Measurements from ENCODE around the gene HOXC10. TPM values are rescaled to one million over a fixed set of nuclear protein-coding genes. Genes with fewer than 3 reads are reported as not detected.

Gene HOXC10
- total and polyA plus RNA-seq, 5 donors = not detected

DNA sequence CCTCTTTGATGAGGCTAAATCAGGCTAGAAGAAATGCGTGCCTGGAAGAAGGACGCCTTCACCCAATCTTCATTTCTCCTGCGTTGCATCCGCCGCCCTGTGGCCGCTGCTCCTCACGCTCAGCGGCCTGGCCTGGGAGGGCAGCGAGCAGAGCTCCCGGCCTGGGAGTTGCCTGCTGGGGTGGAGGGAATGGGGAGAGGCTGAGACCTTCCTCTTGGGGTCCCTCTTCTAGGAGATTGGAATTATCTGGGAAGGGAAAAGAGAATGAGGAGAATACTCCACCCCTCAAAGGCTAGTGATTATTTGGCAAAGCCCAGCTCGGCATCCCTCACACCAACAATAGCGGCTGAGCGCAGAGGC, 32.6 kb upstream of the HOXC10 start:
- WGBS = 15% methylated on average over 13 of the region's 13 CpGs
- intact Hi-C loops (cut with DNase I) = no loop called here
- H3K9me3 ChIP-seq (ENCODE audit: control insufficient read depth, low read length) = no peaks in the 10 kb centered on the region
- H3K27me3 ChIP-seq (ENCODE audit: control insufficient read depth, insufficient read depth) = no peaks in the 10 kb centered on the region
- H3K4me1 ChIP-seq (ENCODE audit: control insufficient read depth, insufficient read depth, low read length) = no peaks in the 10 kb centered on the region
- DNase-seq (no peak), ATAC-seq (no peak)
- no peak overlapping the region for H3K27ac ChIP-seq (ENCODE audit: low read length)
- H3K4me3 ChIP-seq (ENCODE audit: low read length) = no peak overlapping the region

- H3K4me1 ChIP-seq (ENCODE audit: control insufficient read depth, insufficient read depth, low read length) = no peaks in the 10 kb centered on the region
- no peak overlapping the region for H3K4me3 ChIP-seq (ENCODE audit: low read length)
- WGBS = 6% methylated on average over 38 of the region's 38 CpGs
- DNase-seq (no peak), ATAC-seq (no peak)
- no peaks in the 10 kb centered on the region for H3K9me3 ChIP-seq (ENCODE audit: control insufficient read depth, low read length)
- H3K27ac ChIP-seq (ENCODE audit: low read length) = no peak overlapping the region
- intact Hi-C loops (cut with DNase I) = no loop called here
- no peaks in the 10 kb centered on the region for H3K27me3 ChIP-seq (ENCODE audit: control insufficient read depth, insufficient read depth)
These were observed 31.8 kb upstream of the HOXC10 start for GRCh38 chr12:53952871-53953734.

- DNase-seq = no peak
- Histone ChIP-seq H3K4me1 (ENCODE audit: control insufficient read depth, insufficient read depth, low read length) (no peaks in the 10 kb centered on the region), H3K27me3 (ENCODE audit: control insufficient read depth, insufficient read depth) (no peaks in the 10 kb centered on the region), H3K27ac (ENCODE audit: low read length) (no peak overlapping the region), H3K4me3 (ENCODE audit: low read length) (no peak overlapping the region), H3K9me3 (ENCODE audit: control insufficient read depth, low read length) (no peaks in the 10 kb centered on the region)
- intact Hi-C loops (cut with DNase I) = no loop called here
- no peak for ATAC-seq
- WGBS = 7% methylated on average over 19 of the region's 19 CpGs
These were observed 30.9 kb upstream of the HOXC10 start for GRCh38 chr12:53953831-53954693.

- Histone ChIP-seq H3K9me3 (ENCODE audit: control insufficient read depth, low read length) (no peaks in the 10 kb centered on the region), H3K4me1 (ENCODE audit: control insufficient read depth, insufficient read depth, low read length) (no peaks in the 10 kb centered on the region), H3K4me3 (ENCODE audit: low read length) (no peak within 1 kb of the TSS), H3K27me3 (ENCODE audit: control insufficient read depth, insufficient read depth) (no peaks in the 10 kb centered on the region), H3K27ac (ENCODE audit: low read length) (no peak within 1 kb of the TSS)
- ATAC-seq (no peak), DNase-seq (no peak)
- WGBS = 2% methylated on average over 20 of the region's 20 CpGs
- intact Hi-C loops (cut with DNase I) = no loop called here
These were observed 30.3 kb upstream of the HOXC10 start, which contains the start of gene HOXC12 for GRCh38 chr12:53954694-53955035. Gene HOXC12 (plus strand): TSS chr12:53954903. CDS start chr12:53954930, 27 bp downstream.

DNA sequence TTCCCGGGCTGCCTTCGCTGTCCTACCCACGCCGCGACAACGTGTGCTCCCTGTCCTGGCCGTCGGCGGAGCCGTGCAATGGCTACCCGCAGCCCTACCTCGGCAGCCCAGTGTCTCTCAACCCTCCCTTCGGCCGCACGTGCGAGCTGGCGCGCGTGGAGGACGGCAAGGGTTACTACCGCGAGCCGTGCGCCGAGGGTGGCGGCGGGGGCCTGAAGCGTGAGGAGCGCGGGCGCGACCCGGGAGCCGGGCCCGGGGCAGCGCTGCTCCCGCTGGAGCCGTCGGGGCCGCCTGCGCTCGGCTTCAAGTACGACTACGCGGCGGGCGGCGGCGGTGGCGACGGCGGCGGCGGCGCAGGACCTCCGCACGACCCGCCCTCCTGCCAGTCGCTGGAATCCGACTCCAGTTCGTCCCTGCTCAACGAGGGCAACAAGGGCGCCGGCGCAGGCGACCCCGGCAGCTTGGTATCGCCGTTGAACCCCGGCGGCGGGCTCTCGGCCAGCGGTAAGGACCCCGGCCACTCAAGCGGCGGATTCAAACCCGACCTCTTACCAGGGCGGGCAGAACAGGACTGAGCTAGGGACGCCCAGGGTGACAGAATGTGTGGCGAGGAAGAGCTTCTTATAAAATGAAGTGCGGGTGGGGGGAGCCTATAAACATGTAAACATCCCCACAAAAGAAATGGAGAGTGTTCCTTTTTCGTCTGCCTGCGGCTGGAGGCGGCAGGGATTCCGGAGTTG, 29.7 kb upstream of the HOXC10 start:
- H3K4me3 ChIP-seq (ENCODE audit: low read length) = no peak overlapping the region
- 3% methylated on average over 86 of the region's 86 CpGs for WGBS
- DNase-seq = no peak

DNA sequence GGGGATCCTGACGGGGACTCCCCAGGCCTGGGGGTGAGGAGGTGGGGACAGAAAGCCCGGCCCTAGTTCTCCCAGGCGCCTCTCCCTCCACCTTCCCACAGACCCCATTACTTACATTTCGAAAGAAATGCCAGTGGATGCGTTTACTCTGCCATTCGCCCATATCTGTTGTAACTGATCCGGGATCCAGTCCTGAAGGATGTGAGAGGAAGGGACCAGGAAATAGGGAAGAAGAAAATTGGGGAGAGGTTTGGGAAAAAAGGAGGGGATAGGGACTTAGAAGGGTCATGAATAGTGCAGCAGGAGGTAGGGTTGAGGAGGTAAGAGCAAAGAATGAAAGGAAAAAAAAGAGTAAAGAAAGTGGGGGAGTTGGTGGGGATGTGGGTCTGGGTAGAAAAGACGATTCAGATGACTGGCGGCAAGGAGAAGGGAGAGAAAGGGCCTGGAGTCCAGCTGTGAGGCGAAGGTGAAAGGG, 29.1 kb upstream of the HOXC10 start:
- Histone ChIP-seq H3K27ac (ENCODE audit: low read length) (no peak overlapping the region), H3K9me3 (ENCODE audit: control insufficient read depth, low read length) (no peaks in the 10 kb centered on the region), H3K4me1 (ENCODE audit: control insufficient read depth, insufficient read depth, low read length) (no peaks in the 10 kb centered on the region), H3K27me3 (ENCODE audit: control insufficient read depth, insufficient read depth) (no peaks in the 10 kb centered on the region), H3K4me3 (ENCODE audit: low read length) (no peak overlapping the region)
- 7% methylated on average over 10 of the region's 10 CpGs for WGBS
- ATAC-seq = no peak
- intact Hi-C loops (cut with DNase I) = no loop called here
- DNase-seq = no peak

More for the DNA sequence above, 29.7 kb upstream of the HOXC10 start:
- Histone ChIP-seq H3K27ac (ENCODE audit: low read length) (no peak overlapping the region), H3K27me3 (ENCODE audit: control insufficient read depth, insufficient read depth) (no peaks in the 10 kb centered on the region), H3K4me1 (ENCODE audit: control insufficient read depth, insufficient read depth, low read length) (no peaks in the 10 kb centered on the region), H3K9me3 (ENCODE audit: control insufficient read depth, low read length) (no peaks in the 10 kb centered on the region)
- no peak for ATAC-seq
- intact Hi-C loops (cut with DNase I) = no loop called here

DNA sequence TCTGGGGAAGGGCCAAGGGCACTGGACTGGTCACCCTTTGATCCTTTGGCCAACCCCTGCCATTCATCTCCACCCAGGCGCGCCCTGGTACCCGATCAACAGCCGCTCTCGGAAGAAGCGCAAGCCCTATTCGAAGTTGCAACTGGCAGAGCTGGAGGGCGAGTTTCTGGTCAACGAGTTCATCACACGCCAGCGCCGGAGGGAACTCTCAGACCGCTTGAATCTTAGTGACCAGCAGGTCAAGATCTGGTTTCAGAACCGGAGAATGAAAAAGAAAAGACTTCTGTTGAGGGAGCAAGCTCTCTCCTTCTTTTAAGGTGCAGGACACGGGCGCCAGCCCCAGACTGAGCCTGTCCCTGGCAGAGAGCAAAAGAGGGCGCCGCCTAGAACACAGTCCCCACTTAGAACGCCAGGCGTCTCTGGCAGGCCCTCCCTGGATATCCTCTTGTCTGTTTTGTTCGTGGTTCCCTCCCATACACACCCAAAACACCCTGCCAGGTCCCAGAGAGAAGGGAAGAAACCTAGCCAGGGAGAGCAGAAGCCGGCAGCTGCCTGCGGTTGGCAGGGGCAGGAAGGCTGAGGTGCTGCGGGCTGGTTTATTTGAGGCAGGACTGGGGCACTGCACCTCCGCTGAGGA, 28.6 kb upstream of the HOXC10 start:
- intact Hi-C loops (cut with DNase I) = no loop called here
- H3K27me3 ChIP-seq (ENCODE audit: control insufficient read depth, insufficient read depth) = no peaks in the 10 kb centered on the region
- H3K4me1 ChIP-seq (ENCODE audit: control insufficient read depth, insufficient read depth, low read length) = no peaks in the 10 kb centered on the region
- DNase-seq (no peak), ATAC-seq (no peak)
- 8% methylated on average over 25 of the region's 25 CpGs for WGBS
- no peak overlapping the region for H3K27ac ChIP-seq (ENCODE audit: low read length)
- H3K4me3 ChIP-seq (ENCODE audit: low read length) = no peak overlapping the region
- H3K9me3 ChIP-seq (ENCODE audit: control insufficient read depth, low read length) = no peaks in the 10 kb centered on the region

DNA sequence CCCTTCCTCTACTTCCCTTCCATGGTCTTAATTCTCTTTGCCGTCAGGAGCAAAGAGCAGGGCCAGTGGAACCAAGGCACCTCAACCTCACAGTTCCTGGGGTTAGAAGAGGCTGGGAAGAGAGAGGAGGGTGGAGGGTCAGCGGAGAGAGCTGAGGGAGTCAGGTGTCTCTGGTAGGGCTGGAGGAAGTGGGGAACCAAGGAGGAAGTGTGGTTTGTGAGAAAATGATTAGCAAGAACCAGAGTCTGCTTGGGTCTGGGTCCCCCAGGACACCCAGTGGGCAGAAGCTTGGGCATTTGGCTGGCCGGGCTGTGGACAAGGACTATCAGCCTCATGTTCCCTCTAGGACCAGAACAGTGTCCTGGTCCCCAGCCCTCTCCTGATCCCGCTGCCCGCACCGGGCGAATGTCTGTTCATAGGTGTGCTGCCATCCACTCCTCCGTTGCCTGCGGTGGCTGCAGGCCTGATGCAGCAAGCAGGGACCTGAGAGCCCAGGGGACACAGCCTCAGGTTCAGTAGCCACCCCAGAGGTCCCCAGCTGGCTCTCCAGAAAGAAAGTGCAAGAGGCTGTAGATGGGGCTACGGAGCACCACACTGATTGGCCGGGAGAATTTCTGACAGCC, 27.9 kb upstream of the HOXC10 start:
- no peak overlapping the region for H3K27ac ChIP-seq (ENCODE audit: low read length)
- H3K4me1 ChIP-seq (ENCODE audit: control insufficient read depth, insufficient read depth, low read length) = no peaks in the 10 kb centered on the region
- no peak for ATAC-seq
- H3K9me3 ChIP-seq (ENCODE audit: control insufficient read depth, low read length) = no peaks in the 10 kb centered on the region
- no peak for DNase-seq
- 12% methylated on average over 11 of the region's 11 CpGs for WGBS
- intact Hi-C loops (cut with DNase I) = no loop called here
- no peaks in the 10 kb centered on the region for H3K27me3 ChIP-seq (ENCODE audit: control insufficient read depth, insufficient read depth)
- H3K4me3 ChIP-seq (ENCODE audit: low read length) = no peak overlapping the region

DNA sequence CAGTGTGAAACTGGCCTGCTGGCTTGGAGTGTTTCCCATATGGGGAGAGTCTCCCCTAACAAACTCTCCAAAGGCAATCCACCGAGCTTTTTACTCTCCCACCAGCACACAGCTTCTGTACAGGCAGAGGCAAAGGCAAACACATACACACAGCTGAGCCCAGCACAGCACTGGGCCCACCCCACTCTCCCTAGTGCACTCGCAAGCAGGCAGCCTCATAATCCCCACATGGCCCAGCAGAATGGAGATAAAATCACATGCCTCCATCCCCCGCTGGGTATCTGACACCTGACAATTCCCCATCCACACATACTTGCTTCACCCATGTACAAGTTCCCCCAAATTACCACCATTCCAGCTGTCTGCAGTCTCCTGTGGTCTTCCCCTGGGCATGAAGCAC, 26.8 kb upstream of the HOXC10 start:
- no peaks in the 10 kb centered on the region for H3K9me3 ChIP-seq (ENCODE audit: control insufficient read depth, low read length)
- no peaks in the 10 kb centered on the region for H3K27me3 ChIP-seq (ENCODE audit: control insufficient read depth, insufficient read depth)
- WGBS = 8% methylated on average over 3 of the region's 3 CpGs
- DNase-seq (no peak), ATAC-seq (no peak)
- H3K4me3 ChIP-seq (ENCODE audit: low read length) = no peak overlapping the region
- no peak overlapping the region for H3K27ac ChIP-seq (ENCODE audit: low read length)
- intact Hi-C loops (cut with DNase I) = no loop called here
- H3K4me1 ChIP-seq (ENCODE audit: control insufficient read depth, insufficient read depth, low read length) = no peaks in the 10 kb centered on the region

DNA sequence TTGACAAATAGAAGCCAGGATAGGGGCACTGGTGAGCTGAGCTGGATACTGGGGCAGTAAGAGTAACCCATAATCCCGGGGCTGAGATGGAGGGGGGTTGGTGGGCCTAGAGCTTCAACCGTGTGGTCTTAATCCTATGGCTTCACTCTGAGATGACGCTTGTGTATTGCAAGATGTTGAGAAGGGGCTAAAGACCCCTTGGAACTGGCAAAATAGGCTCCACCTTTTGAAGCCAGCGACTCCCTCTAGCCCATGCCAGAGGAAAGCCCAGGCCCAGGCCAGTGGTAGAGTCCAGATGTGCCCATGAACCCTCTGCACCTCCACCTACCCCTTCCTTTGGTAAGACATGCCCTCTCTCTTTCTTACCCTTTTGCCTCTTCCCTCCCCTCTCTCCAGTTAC, 25.6 kb upstream of the HOXC10 start:
- no peak overlapping the region for H3K4me3 ChIP-seq (ENCODE audit: low read length)
- WGBS = 14% methylated on average over 4 of the region's 4 CpGs
- ATAC-seq (no peak), DNase-seq (no peak)
- H3K4me1 ChIP-seq (ENCODE audit: control insufficient read depth, insufficient read depth, low read length) = no peaks in the 10 kb centered on the region
- H3K27me3 ChIP-seq (ENCODE audit: control insufficient read depth, insufficient read depth) = no peaks in the 10 kb centered on the region
- H3K27ac ChIP-seq (ENCODE audit: low read length) = no peak overlapping the region
- intact Hi-C loops (cut with DNase I) = no loop called here
- no peaks in the 10 kb centered on the region for H3K9me3 ChIP-seq (ENCODE audit: control insufficient read depth, low read length)
